Mucosa of descending colon (tissue), 3 donors: ENCODE data around the gene ARHGEF11. TPM values are rescaled to one million over a fixed set of nuclear protein-coding genes. Genes with fewer than 3 reads are reported as not detected.

Experiments used
- ATAC-seq: fragments of 200-7000 bp; cut with Tn5 transposase; one replicate; pipeline ENCODE4 v1.9.1; 2020; ENCODE audit warnings: mild to moderate bottlenecking, moderate library complexity
- DNase-seq, 3 donors: peaks; one replicate each; pipeline ENCODE4 v3.0.0-alpha.2; 2020
- H3K36me3 ChIP-seq: fragments of 200-600 bp; one replicate; pipeline ENCODE4 v1.8.0; 2021; ENCODE audit warnings: low read depth, mild to moderate bottlenecking
- H3K4me1 ChIP-seq: fragments of 200-600 bp; one replicate; pipeline ENCODE4 v1.8.0; 2021; ENCODE audit warnings: low read depth, mild to moderate bottlenecking
- H3K4me3 ChIP-seq: fragments of 200-600 bp; one replicate; pipeline ENCODE4 v1.8.0; 2021; ENCODE audit warnings: mild to moderate bottlenecking
- H3K9me3 ChIP-seq: fragments of 200-600 bp; one replicate; pipeline ENCODE4 v1.8.0; 2021; ENCODE audit warnings: mild to moderate bottlenecking
- CTCF ChIP-seq: fragments of 200-600 bp; IDR thresholded peaks from one replicate; pipeline ENCODE4 v1.8.0; 2022; ENCODE audit warnings: antibody characterized with exemption, mild to moderate bottlenecking
- intact Hi-C, 2 donors: fragments of 100-400 bp; cut with DNase I in 1 of 2; cut with micrococcal nuclease in 1 of 2; formaldehyde crosslinking; loops; one replicate each; pipeline versions ENCODE4 v1.11.0 to v1.11.1; 2022; cut with DNase I, micrococcal nuclease
- total RNA-seq, 3 donors: library from RNA; stranded (reverse); fragmentation: NEBNext Ultra II Directional in 2 of 3; extraction: Animal tissue kit (Norgen Biotek cat#: 25700) in 2 of 3; gene quantifications; one replicate each; pipeline versions ENCODE4 v1.2.1 to v1.2.4, GENCODE V29; 2021 to 2023
- donor health status: DM: no; HTN: no; CAD: no; lungs with moderate emphysema.
- donor health status: DM: no; HTN: no; CAD: no.
- donor health status: DM: no; HTN: yes; CAD: no.

Gene ARHGEF11
- total RNA-seq, 3 donors from 2014 or later: 47.7 to 75.1 (median 60.0) TPM

DNA sequence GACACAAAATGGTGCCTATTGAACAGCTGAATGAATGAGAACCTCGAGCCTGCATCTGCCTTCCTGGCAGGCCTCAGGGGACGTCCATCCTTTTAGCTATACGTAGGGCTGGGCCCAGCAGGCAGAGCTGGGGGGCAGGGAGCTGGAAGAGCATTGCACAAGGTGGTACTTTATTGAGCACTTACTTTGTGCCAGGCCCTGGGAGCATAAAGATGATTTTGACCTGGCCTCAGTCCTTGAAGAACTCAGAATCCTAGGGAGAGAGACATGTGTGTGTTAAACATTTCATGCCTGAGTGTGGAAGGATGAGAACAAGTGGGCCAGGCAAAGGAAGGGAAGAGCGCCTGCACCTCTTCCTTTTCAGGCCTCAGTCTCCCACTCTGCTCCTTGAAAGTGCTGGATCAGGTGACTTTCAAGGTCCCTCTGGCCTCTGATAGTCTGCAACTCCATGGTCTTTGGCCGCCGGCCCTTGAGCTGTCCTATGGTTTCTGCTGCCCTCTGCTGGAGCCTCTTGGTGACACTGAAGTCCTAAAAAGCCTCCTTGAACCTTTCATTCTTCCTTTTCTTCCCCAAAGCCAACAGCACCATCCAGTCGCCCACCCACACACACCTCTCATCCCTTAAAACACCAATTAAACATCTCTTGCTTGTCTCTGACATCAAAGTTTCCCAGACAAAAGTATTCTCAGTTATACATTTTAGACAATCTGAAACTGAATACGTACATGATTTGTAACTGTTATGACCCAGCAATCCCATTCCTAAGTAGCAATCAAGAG, 155.6 kb downstream of the ARHGEF11 start:
- intact Hi-C loops: no loop called here
- Histone ChIP-seq H3K36me3 (no peaks in the 10 kb centered on the region), H3K4me3 (no peak overlapping the region), H3K9me3 (no peaks in the 10 kb centered on the region), H3K4me1 (peaks cover 3% of the 10 kb centered on the region)
- peak; percentile 68 for TF ChIP-seq CTCF
- ATAC-seq: peak; percentile 62
- peak in 2 of 3 donors; percentile 79 to 93 for DNase-seq

- no peak for ATAC-seq
- H3K4me3 ChIP-seq: no peak overlapping the region
- DNase-seq: no peak
- H3K9me3 ChIP-seq: no peaks in the 10 kb centered on the region
- H3K36me3 ChIP-seq: no peaks in the 10 kb centered on the region
- TF ChIP-seq CTCF: no peak
- intact Hi-C loops: no loop called here
- H3K4me1 ChIP-seq: peaks cover 3% of the 10 kb centered on the region
Observed at GRCh38 chr1:156887734-156888133, 157.8 kb downstream of the ARHGEF11 start.

DNA sequence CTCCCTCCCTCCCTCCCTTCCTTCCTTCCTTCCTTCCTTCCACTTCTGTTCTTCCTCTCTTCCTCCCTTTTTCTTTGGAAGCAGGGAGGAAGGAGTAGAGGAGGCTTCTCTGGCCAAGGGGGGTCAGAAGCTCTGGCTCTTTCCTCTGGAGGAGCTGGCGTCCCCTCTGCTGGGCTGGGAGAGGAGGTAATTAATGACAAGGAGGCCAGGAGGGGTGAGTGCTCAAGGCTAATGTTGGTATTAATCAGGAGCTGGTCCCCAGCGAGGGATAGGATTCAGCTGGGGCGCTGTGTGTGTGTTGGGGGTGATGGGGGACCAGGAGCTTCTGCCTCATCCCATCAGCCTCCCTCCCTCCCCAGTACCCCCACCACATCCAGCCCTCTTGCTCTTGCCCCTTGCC, 158.2 kb downstream of the ARHGEF11 start:
- no peak overlapping the region for H3K4me3 ChIP-seq
- H3K4me1 ChIP-seq: peaks cover 3% of the 10 kb centered on the region
- DNase-seq (no peak), ATAC-seq (no peak)
- H3K36me3 ChIP-seq: no peaks in the 10 kb centered on the region
- H3K9me3 ChIP-seq: no peaks in the 10 kb centered on the region
- intact Hi-C loops: no loop called here
- TF ChIP-seq CTCF: no peak

GRCh38 chr1:156886583-156887281, 158.8 kb downstream of the ARHGEF11 start:
- no peak for TF ChIP-seq CTCF
- H3K36me3 ChIP-seq: no peaks in the 10 kb centered on the region
- no peaks in the 10 kb centered on the region for H3K9me3 ChIP-seq
- no peaks in the 10 kb centered on the region for H3K4me1 ChIP-seq
- H3K4me3 ChIP-seq: no peak overlapping the region
- no peak for DNase-seq
- ATAC-seq: no peak
- intact Hi-C loops: no loop called here

- Histone ChIP-seq H3K9me3 (no peaks in the 10 kb centered on the region), H3K4me1 (no peaks in the 10 kb centered on the region), H3K36me3 (no peaks in the 10 kb centered on the region), H3K4me3 (no peak overlapping the region)
- DNase-seq (no peak), ATAC-seq (no peak)
- intact Hi-C loops: no loop called here
- no peak for TF ChIP-seq CTCF
Observed at GRCh38 chr1:156885880-156886355, 159.6 kb downstream of the ARHGEF11 start.
